ENCODE data around the gene S100A5.

S100A5 gene

DNA sequence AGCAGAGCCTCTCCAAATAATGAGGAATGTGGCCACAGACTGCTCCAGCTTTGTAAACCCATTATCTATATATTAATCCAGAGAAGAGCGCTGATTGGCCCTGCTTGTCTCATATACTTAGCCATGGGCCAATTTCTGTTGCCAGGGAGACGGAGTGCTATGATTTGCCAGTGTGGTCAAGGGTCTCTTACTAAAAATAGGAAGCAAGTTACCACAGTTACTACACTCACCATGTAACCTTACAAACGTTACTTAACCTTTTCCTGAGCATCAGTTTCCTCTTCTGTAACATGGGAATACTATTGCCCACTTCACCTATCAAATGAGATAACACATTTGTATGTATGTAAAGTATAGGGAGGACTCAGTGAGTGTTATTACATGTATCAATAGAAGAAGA lies 32.6 kb upstream of the S100A5 start:
- no peak overlapping the region for H3K9ac ChIP-seq (ENCODE audit: low read depth, low read length, poor library complexity, severe bottlenecking)

DNA sequence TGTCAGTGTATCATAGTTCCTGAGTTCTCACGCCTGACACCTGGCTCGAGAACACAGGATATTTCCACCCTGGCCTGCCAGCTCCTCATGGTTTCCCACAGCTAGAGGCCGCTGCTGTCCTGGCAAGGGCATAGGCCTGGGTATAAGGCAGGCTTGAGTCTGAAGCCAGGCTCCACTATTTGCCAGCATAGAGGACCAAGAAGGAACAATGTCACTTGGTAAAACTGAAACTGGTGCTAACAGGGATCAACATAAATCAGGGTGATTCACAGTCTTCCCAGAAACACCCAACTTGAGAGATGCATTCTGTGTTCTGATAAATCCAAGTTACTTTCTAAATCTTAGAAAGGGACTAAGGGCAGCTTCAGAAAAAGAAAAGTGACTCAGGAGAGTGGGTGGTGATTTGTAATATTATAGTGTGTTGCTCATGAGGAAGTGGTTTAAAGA lies 31.9 kb upstream of the S100A5 start:
- H3K9ac ChIP-seq (ENCODE audit: low read depth, low read length, poor library complexity, severe bottlenecking): no peak overlapping the region

More for the DNA sequence above, 32.6 kb upstream of the S100A5 start:
- no peaks in the 10 kb centered on the region for H3K79me2 ChIP-seq (ENCODE audit: insufficient read depth, low read length)
- peaks cover 14% of the 10 kb centered on the region for H3K4me1 ChIP-seq (ENCODE audit: insufficient read depth, low read length, poor library complexity, severe bottlenecking)
- H2AFZ ChIP-seq (ENCODE audit: low read length): no peak overlapping the region
- no peaks in the 10 kb centered on the region for H3F3A ChIP-seq (ENCODE audit: low read depth)
- H3K4me3 ChIP-seq (ENCODE audit: low read length, poor library complexity, severe bottlenecking): no peak overlapping the region
- H3K9me2 ChIP-seq (replicated peaks; ENCODE audit: low read depth, low read length): no peaks in the 10 kb centered on the region
- no peaks in the 10 kb centered on the region for H3K27me3 ChIP-seq (ENCODE audit: insufficient read depth, low read length, poor library complexity, severe bottlenecking)
- no peaks in the 10 kb centered on the region for H3K36me3 ChIP-seq (ENCODE audit: insufficient read depth, low read length)
- H3K9me3 ChIP-seq (ENCODE audit: insufficient read depth, low read depth, low read length): no peaks in the 10 kb centered on the region
- no peak overlapping the region for H3K4me2 ChIP-seq (ENCODE audit: low read depth, low read length, poor library complexity, severe bottlenecking)
- TF ChIP-seq, protein P1, sequence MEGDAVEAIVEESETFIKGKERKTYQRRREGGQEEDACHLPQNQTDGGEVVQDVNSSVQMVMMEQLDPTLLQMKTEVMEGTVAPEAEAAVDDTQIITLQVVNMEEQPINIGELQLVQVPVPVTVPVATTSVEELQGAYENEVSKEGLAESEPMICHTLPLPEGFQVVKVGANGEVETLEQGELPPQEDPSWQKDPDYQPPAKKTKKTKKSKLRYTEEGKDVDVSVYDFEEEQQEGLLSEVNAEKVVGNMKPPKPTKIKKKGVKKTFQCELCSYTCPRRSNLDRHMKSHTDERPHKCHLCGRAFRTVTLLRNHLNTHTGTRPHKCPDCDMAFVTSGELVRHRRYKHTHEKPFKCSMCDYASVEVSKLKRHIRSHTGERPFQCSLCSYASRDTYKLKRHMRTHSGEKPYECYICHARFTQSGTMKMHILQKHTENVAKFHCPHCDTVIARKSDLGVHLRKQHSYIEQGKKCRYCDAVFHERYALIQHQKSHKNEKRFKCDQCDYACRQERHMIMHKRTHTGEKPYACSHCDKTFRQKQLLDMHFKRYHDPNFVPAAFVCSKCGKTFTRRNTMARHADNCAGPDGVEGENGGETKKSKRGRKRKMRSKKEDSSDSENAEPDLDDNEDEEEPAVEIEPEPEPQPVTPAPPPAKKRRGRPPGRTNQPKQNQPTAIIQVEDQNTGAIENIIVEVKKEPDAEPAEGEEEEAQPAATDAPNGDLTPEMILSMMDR (conservative IDR thresholded peaks at IDR 0.05; ENCODE audit: low read length): no peak
- TF ChIP-seq EZH2phosphoT487 (IDR thresholded peaks at IDR 0.05; ENCODE audit: borderline replicate concordance): no peak
- no peaks in the 10 kb centered on the region for H4K20me1 ChIP-seq (ENCODE audit: insufficient read depth, low read length, poor library complexity, severe bottlenecking)

DNA sequence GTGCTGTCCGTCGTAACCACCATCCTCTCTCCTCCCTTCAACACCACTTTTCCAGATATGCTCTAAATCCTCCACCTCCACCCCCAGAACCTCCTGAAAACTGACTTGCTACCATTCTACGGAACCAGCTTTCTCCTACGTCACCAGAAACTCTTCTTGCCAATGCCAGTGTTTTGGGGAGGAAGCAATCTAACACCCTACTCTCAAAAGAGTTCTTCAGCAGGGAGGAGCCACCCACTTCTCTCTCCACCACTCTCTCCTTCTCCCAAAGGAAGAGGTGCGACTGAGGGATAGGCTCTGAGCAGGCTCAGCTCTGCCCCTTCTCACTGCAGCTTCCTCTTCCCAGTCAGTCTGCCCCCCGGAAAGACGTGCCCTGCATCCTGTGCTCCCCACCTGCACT lies 31.0 kb upstream of the S100A5 start:
- Histone ChIP-seq H3K9ac (ENCODE audit: low read depth, low read length, poor library complexity, severe bottlenecking) (no peak overlapping the region), H3K9me2 (replicated peaks; ENCODE audit: low read depth, low read length) (no peaks in the 10 kb centered on the region), H3K4me3 (ENCODE audit: low read length, poor library complexity, severe bottlenecking) (no peak overlapping the region), H2AFZ (ENCODE audit: low read length) (no peak overlapping the region), H3K4me2 (ENCODE audit: low read depth, low read length, poor library complexity, severe bottlenecking) (no peak overlapping the region), H3K9me3 (ENCODE audit: insufficient read depth, low read depth, low read length) (no peaks in the 10 kb centered on the region), H3F3A (ENCODE audit: low read depth) (no peaks in the 10 kb centered on the region), H3K27me3 (ENCODE audit: insufficient read depth, low read length, poor library complexity, severe bottlenecking) (no peaks in the 10 kb centered on the region), H3K36me3 (ENCODE audit: insufficient read depth, low read length) (no peaks in the 10 kb centered on the region), H3K4me1 (ENCODE audit: insufficient read depth, low read length, poor library complexity, severe bottlenecking) (peaks cover 28% of the 10 kb centered on the region), H3K79me2 (ENCODE audit: insufficient read depth, low read length) (no peaks in the 10 kb centered on the region), H4K20me1 (ENCODE audit: insufficient read depth, low read length, poor library complexity, severe bottlenecking) (no peaks in the 10 kb centered on the region)
- TF ChIP-seq, protein P1 (conservative IDR thresholded peaks at IDR 0.05; ENCODE audit: low read length): no peak
- TF ChIP-seq EZH2phosphoT487 (IDR thresholded peaks at IDR 0.05; ENCODE audit: borderline replicate concordance): no peak

More for the DNA sequence above, 31.9 kb upstream of the S100A5 start:
- Histone ChIP-seq H3K79me2 (ENCODE audit: insufficient read depth, low read length) (no peaks in the 10 kb centered on the region), H3K4me3 (ENCODE audit: low read length, poor library complexity, severe bottlenecking) (no peak overlapping the region), H3K36me3 (ENCODE audit: insufficient read depth, low read length) (no peaks in the 10 kb centered on the region), H3K4me2 (ENCODE audit: low read depth, low read length, poor library complexity, severe bottlenecking) (peak overlapping the region; percentile 29), H4K20me1 (ENCODE audit: insufficient read depth, low read length, poor library complexity, severe bottlenecking) (no peaks in the 10 kb centered on the region), H3K9me2 (replicated peaks; ENCODE audit: low read depth, low read length) (no peaks in the 10 kb centered on the region), H3K4me1 (ENCODE audit: insufficient read depth, low read length, poor library complexity, severe bottlenecking) (peaks cover 21% of the 10 kb centered on the region), H3K27me3 (ENCODE audit: insufficient read depth, low read length, poor library complexity, severe bottlenecking) (no peaks in the 10 kb centered on the region), H3K9me3 (ENCODE audit: insufficient read depth, low read depth, low read length) (no peaks in the 10 kb centered on the region), H3F3A (ENCODE audit: low read depth) (no peaks in the 10 kb centered on the region), H2AFZ (ENCODE audit: low read length) (peak overlapping the region; percentile 35; the same call in 1 of the 2 replicates)
- no peak for TF ChIP-seq EZH2phosphoT487 (IDR thresholded peaks at IDR 0.05; ENCODE audit: borderline replicate concordance)
- TF ChIP-seq, protein P1 (conservative IDR thresholded peaks at IDR 0.05; ENCODE audit: low read length): peak; percentile 94
